GM12878 (cell line): Measurements from ENCODE around the gene RAI14.

ENCODE experiments used
- BHLHE40 ChIP-seq, 2 experiments: fragments of 450-650 bp in 1 of 2; IDR thresholded peaks; 2 replicates each; pipeline ENCODE4 v1.6.1; 2011 to 2017; ENCODE audit warnings: low read depth in 2 of 2, borderline replicate concordance in 1 of 2, improper control_type of control experiment in 1 of 2, low read length in 1 of 2, mild to moderate bottlenecking in 1 of 2
- HDGF ChIP-seq: fragments of 450-650 bp; IDR thresholded peaks from 2 replicates; pipeline ENCODE4 v1.6.1; 2016; ENCODE audit warnings: antibody characterized with exemption
- JUNB ChIP-seq: IDR thresholded peaks from 2 replicates; pipeline ENCODE4 v1.6.1; 2016; ENCODE audit warnings: antibody characterized with exemption, mild to moderate bottlenecking
- POU2F2 ChIP-seq: IDR thresholded peaks from 3 replicates; pipeline ENCODE4 v1.6.1; 2011; ENCODE audit warnings: low read depth, mild to moderate bottlenecking, low read length, borderline replicate concordance
- ZNF24 ChIP-seq: fragments of 450-650 bp; IDR thresholded peaks from 2 replicates; pipeline ENCODE4 v1.6.1; 2017; ENCODE audit warnings: antibody characterized with exemption, mild to moderate bottlenecking
- ZNF274 ChIP-seq: IDR thresholded peaks from one replicate; pipeline ENCODE4 v1.8.0; 2011; ENCODE audit not compliant: insufficient read length, insufficient read depth
- TF ChIP-seq, protein P1 (sequence below): IDR thresholded peaks from 2 replicates; pipeline ENCODE4 v1.6.1; 2012; ENCODE audit warnings: low read depth, low read length, improper control_type of control experiment
- TF ChIP-seq, protein P2 (sequence below), 3 experiments: IDR thresholded peaks in 2 of 3; conservative IDR thresholded peaks in 1 of 3; 2 replicates each; pipeline ENCODE4 v1.5.1; 2011; ENCODE audit warnings: low read depth in 3 of 3, low read length in 3 of 3, mild to moderate bottlenecking in 3 of 3, control low read depth in 2 of 3, moderate library complexity in 2 of 3, inconsistent platforms in 1 of 3, mixed read lengths in 1 of 3; ENCODE audit not compliant: control insufficient read depth in 2 of 3, insufficient read depth in 1 of 3; ENCODE audit errors: extremely low read depth in 1 of 3

DNA sequence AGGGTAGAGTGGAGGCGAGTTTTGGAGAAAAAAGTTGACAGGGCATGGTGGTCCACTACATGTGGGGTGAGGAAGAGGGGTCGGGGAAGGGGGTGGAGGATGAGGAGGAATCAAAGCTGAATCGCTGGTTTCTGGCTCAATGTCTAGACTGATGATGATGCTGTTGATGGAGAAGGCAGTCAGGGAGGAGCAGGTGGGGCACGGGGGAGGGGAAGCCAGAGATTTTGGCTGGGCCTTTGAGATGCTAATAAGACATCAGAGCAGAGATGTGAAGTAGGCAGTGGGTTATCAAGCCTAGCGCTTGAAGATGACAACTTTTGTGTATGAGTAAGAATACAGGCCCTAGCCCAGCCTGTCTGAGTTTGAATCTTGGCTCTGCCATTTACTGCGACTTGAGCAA is 150.4 kb downstream of the RAI14 start:
- TF ChIP-seq ZNF274 (no peak), JUNB (no peak), HDGF (no peak), POU2F2 (no peak), ZNF24 (no peak), BHLHE40 (IDR thresholded peaks at IDR 0.05; ENCODE audit: borderline replicate concordance in 1 of 2, low read depth in 2 of 2, low read length in 1 of 2) (no peak)
- TF ChIP-seq, protein P1, sequence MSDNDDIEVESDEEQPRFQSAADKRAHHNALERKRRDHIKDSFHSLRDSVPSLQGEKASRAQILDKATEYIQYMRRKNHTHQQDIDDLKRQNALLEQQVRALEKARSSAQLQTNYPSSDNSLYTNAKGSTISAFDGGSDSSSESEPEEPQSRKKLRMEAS, result no peak
- TF ChIP-seq, protein P2, sequence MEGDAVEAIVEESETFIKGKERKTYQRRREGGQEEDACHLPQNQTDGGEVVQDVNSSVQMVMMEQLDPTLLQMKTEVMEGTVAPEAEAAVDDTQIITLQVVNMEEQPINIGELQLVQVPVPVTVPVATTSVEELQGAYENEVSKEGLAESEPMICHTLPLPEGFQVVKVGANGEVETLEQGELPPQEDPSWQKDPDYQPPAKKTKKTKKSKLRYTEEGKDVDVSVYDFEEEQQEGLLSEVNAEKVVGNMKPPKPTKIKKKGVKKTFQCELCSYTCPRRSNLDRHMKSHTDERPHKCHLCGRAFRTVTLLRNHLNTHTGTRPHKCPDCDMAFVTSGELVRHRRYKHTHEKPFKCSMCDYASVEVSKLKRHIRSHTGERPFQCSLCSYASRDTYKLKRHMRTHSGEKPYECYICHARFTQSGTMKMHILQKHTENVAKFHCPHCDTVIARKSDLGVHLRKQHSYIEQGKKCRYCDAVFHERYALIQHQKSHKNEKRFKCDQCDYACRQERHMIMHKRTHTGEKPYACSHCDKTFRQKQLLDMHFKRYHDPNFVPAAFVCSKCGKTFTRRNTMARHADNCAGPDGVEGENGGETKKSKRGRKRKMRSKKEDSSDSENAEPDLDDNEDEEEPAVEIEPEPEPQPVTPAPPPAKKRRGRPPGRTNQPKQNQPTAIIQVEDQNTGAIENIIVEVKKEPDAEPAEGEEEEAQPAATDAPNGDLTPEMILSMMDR (IDR thresholded peaks at IDR 0.05 in 2 of 3, conservative IDR thresholded peaks at IDR 0.05 in 1 of 3; ENCODE audit: control insufficient read depth in 2 of 3, extremely low read depth in 1 of 3, insufficient read depth in 1 of 3, low read depth in 3 of 3, low read length in 3 of 3), result no peak
